H9 (cell line): ENCODE results near the gene DLG2. TPM values are rescaled to one million over a fixed set of nuclear protein-coding genes. Genes with fewer than 3 reads are reported as not detected.

Experiments used
- DNase-seq: peaks from one replicate; pipeline ENCODE4 v3.0.0-alpha.2; 2017
- H2AFZ ChIP-seq: one replicate; pipeline ENCODE4 v1.6.1; 2013; ENCODE audit warnings: mild to moderate bottlenecking, low read length, control low read depth, moderate library complexity
- H2AK5ac ChIP-seq: 2 replicates; pipeline ENCODE4 v1.6.1; 2013; ENCODE audit warnings: low read length, control low read depth, mixed read lengths; ENCODE audit not compliant: insufficient read length
- H2BK120ac ChIP-seq: one replicate; pipeline ENCODE4 v1.6.1; 2013; ENCODE audit warnings: low read depth, mild to moderate bottlenecking, low read length, control low read depth, inconsistent platforms; ENCODE audit not compliant: poor library complexity, severe bottlenecking
- H2BK12ac ChIP-seq: 2 replicates; pipeline ENCODE4 v1.6.1; 2013; ENCODE audit warnings: low read length, control low read depth, mixed read lengths, low read depth; ENCODE audit not compliant: insufficient read length
- H2BK15ac ChIP-seq: 2 replicates; pipeline ENCODE4 v1.6.1; 2013; ENCODE audit warnings: low read depth, low read length, control low read depth
- H2BK20ac ChIP-seq: one replicate; pipeline ENCODE4 v1.6.1; 2013; ENCODE audit warnings: low read depth, mild to moderate bottlenecking, low read length, control low read depth, inconsistent platforms; ENCODE audit not compliant: poor library complexity, severe bottlenecking
- H2BK5ac ChIP-seq: 2 replicates; pipeline ENCODE4 v1.6.1; 2013; ENCODE audit warnings: low read length, control low read depth, mixed read lengths; ENCODE audit not compliant: insufficient read length
- H3K14ac ChIP-seq: 2 replicates; pipeline ENCODE4 v1.6.1; 2013; ENCODE audit warnings: low read length, control low read depth; ENCODE audit not compliant: insufficient read depth
- H3K18ac ChIP-seq: 2 replicates; pipeline ENCODE4 v1.6.1; 2013; ENCODE audit warnings: low read depth, mild to moderate bottlenecking, mixed read lengths, low read length, control low read depth; ENCODE audit not compliant: insufficient read length
- H3K23ac ChIP-seq: 2 replicates; pipeline ENCODE4 v1.6.1; 2013; ENCODE audit warnings: low read length, control low read depth, mixed read lengths, low read depth; ENCODE audit not compliant: insufficient read length
- H3K23me2 ChIP-seq: 2 replicates; pipeline ENCODE4 v1.6.1; 2013; ENCODE audit warnings: low read depth, mild to moderate bottlenecking, mixed read lengths, low read length, control low read depth; ENCODE audit not compliant: insufficient read length, poor library complexity, severe bottlenecking
- H3K27ac ChIP-seq: 2 replicates; pipeline ENCODE4 v1.5.1; 2013; ENCODE audit warnings: low read length, control low read depth, mixed read lengths, low read depth; ENCODE audit not compliant: insufficient read length
- H3K27me3 ChIP-seq: 2 replicates; pipeline ENCODE4 v1.6.1; 2013; ENCODE audit warnings: low read length, control low read depth, inconsistent platforms; ENCODE audit not compliant: insufficient read depth
- H3K4ac ChIP-seq: 2 replicates; pipeline ENCODE4 v1.6.1; 2013; ENCODE audit warnings: low read depth, mild to moderate bottlenecking, control low read depth, inconsistent platforms, low read length, moderate library complexity
- H3K4me1 ChIP-seq: 2 replicates; pipeline ENCODE4 v1.6.1; 2013; ENCODE audit warnings: low read length, control low read depth, inconsistent platforms; ENCODE audit not compliant: insufficient read depth
- H3K4me2 ChIP-seq: 2 replicates; pipeline ENCODE4 v1.6.1; 2013; ENCODE audit warnings: low read length, control low read depth, mixed read lengths; ENCODE audit not compliant: insufficient read length, insufficient read depth
- H3K56ac ChIP-seq: 2 replicates; pipeline ENCODE4 v1.6.1; 2013; ENCODE audit warnings: low read depth, mild to moderate bottlenecking, mixed read lengths, low read length, control low read depth; ENCODE audit not compliant: insufficient read length
- H3K79me1 ChIP-seq: 2 replicates; pipeline ENCODE4 v1.6.1; 2013; ENCODE audit warnings: low read depth, mild to moderate bottlenecking, moderate library complexity, low read length, control low read depth, inconsistent platforms; ENCODE audit not compliant: insufficient read depth, poor library complexity, severe bottlenecking
- H3K79me2 ChIP-seq: 2 replicates; pipeline ENCODE4 v1.6.1; 2013; ENCODE audit warnings: low read length, control low read depth, inconsistent platforms; ENCODE audit not compliant: insufficient read depth
- H3K9ac ChIP-seq: 2 replicates; pipeline ENCODE4 v1.6.1; 2013; ENCODE audit warnings: low read length, control low read depth, mixed read lengths; ENCODE audit not compliant: insufficient read length; ENCODE audit errors: extremely low read depth
- H3K9me3 ChIP-seq: one replicate; pipeline ENCODE4 v1.6.1; 2013; ENCODE audit warnings: low read depth, low read length, inconsistent platforms; ENCODE audit not compliant: control insufficient read depth
- H3T11ph ChIP-seq: one replicate; pipeline ENCODE4 v1.6.1; 2013; ENCODE audit warnings: mild to moderate bottlenecking, low read length, control low read depth, inconsistent platforms
- H4K20me1 ChIP-seq: one replicate; pipeline ENCODE4 v1.6.1; 2013; ENCODE audit not compliant: control insufficient read depth, insufficient read length, insufficient read depth
- H4K5ac ChIP-seq: 2 replicates; pipeline ENCODE4 v1.6.1; 2013; ENCODE audit warnings: low read depth, mild to moderate bottlenecking, mixed read lengths, low read length, control low read depth; ENCODE audit not compliant: insufficient read length
- H4K8ac ChIP-seq: replicated peaks from 2 replicates; pipeline ENCODE4 v1.6.1; 2013; ENCODE audit warnings: low read length, control low read depth, mixed read lengths, low read depth; ENCODE audit not compliant: insufficient read length
- H4K91ac ChIP-seq: 2 replicates; pipeline ENCODE4 v1.6.1; 2013; ENCODE audit warnings: low read depth, mild to moderate bottlenecking, moderate library complexity, mixed read lengths, low read length, control low read depth; ENCODE audit not compliant: insufficient read length
- H3K27ac Mint-ChIP-seq, 3 experiments: 2 replicates in 2 of 3; 3 replicates in 1 of 3; pipeline ENCODE4 v1.8.0; 2020 to 2021; ENCODE audit warnings: mixed read lengths in 3 of 3, mild to moderate bottlenecking in 1 of 3, moderate library complexity in 1 of 3
- H3K27me3 Mint-ChIP-seq: 2 replicates; pipeline ENCODE4 v1.8.0; 2021; ENCODE audit warnings: low read depth, mild to moderate bottlenecking, moderate library complexity, mixed read lengths
- H3K36me3 Mint-ChIP-seq, 3 experiments: 2 replicates in 2 of 3; 3 replicates in 1 of 3; pipeline ENCODE4 v1.8.0; 2020 to 2021; ENCODE audit warnings: low read depth in 3 of 3, mixed read lengths in 3 of 3; ENCODE audit not compliant: insufficient read depth in 1 of 3
- H3K4me1 Mint-ChIP-seq, 2 experiments: 2 replicates each; pipeline ENCODE4 v1.8.0; 2020; ENCODE audit warnings: mixed read lengths in 2 of 2
- H3K4me3 Mint-ChIP-seq, 2 experiments: 2 replicates in 1 of 2; 3 replicates in 1 of 2; pipeline ENCODE4 v1.8.0; 2020 to 2021; ENCODE audit warnings: mild to moderate bottlenecking in 2 of 2, mixed read lengths in 2 of 2, moderate library complexity in 1 of 2
- H3K9me3 Mint-ChIP-seq, 2 experiments: 2 replicates in 1 of 2; 3 replicates in 1 of 2; pipeline ENCODE4 v1.8.0; 2020; ENCODE audit warnings: mild to moderate bottlenecking in 2 of 2, mixed read lengths in 2 of 2, moderate library complexity in 1 of 2
- total RNA-seq: library from RNA; stranded (reverse); gene quantifications from 2 replicates; pipeline ENCODE4 v1.2.1, GENCODE V29; 2021
- TF ChIP-seq, protein P1 (sequence below): fragments of 200-600 bp; sonication (generic); conservative IDR thresholded peaks from 3 replicates; pipeline ENCODE4 v1.8.0; 2021; ENCODE audit warnings: antibody characterized with exemption, mild to moderate bottlenecking

DLG2 gene
- total RNA-seq, 1 experiment from 2014 or later: 8.0 TPM

DNA sequence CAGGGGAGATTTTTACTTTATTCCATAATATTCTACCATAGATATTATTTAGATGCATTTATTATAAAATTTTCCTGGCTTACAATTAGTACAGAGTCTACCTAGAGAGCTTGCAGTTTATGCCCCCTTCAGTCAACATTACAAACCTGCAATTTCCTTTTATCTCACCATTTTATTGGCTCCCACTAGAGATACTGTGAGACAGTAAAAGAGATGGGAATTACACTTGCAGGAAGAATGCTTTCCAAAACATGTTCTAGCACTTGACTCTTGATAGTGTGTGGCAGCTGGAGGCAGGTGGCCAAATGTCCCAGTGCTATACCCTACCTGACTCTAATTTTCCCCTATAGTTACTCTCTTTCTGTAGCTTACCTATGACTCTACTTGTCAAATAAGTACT lies 863.2 kb downstream of the DLG2 start:
- no peaks in the 10 kb centered on the region for H3K27me3 ChIP-seq
- no peak overlapping the region for H2BK12ac ChIP-seq
- Mint-ChIP-seq H3K27me3 (no peaks in the 10 kb centered on the region), H3K4me3 (no peak overlapping the region), H3K36me3 (no peaks in the 10 kb centered on the region), H3K9me3 (no peaks in the 10 kb centered on the region), H3K27ac (no peak overlapping the region), H3K4me1 (no peaks in the 10 kb centered on the region)
- H3K4me1 ChIP-seq: no peaks in the 10 kb centered on the region
- no peak overlapping the region for H2AK5ac ChIP-seq
- no peak overlapping the region for H4K8ac ChIP-seq
- no peak overlapping the region for H2BK5ac ChIP-seq
- no peak overlapping the region for H3K9ac ChIP-seq
- no peak overlapping the region for H3T11ph ChIP-seq
- H3K79me1 ChIP-seq: no peaks in the 10 kb centered on the region
- H3K79me2 ChIP-seq: no peaks in the 10 kb centered on the region
- H3K27ac ChIP-seq: no peak overlapping the region
- no peak overlapping the region for H3K23ac ChIP-seq
- no peaks in the 10 kb centered on the region for H3K23me2 ChIP-seq
- no peak overlapping the region for H3K4ac ChIP-seq
- H4K5ac ChIP-seq: no peak overlapping the region
- no peak overlapping the region for H3K18ac ChIP-seq
- no peak overlapping the region for H4K91ac ChIP-seq
- DNase-seq: no peak
- no peak overlapping the region for H3K56ac ChIP-seq
- H4K20me1 ChIP-seq: no peaks in the 10 kb centered on the region
- no peak overlapping the region for H2BK120ac ChIP-seq
- TF ChIP-seq, protein P1, sequence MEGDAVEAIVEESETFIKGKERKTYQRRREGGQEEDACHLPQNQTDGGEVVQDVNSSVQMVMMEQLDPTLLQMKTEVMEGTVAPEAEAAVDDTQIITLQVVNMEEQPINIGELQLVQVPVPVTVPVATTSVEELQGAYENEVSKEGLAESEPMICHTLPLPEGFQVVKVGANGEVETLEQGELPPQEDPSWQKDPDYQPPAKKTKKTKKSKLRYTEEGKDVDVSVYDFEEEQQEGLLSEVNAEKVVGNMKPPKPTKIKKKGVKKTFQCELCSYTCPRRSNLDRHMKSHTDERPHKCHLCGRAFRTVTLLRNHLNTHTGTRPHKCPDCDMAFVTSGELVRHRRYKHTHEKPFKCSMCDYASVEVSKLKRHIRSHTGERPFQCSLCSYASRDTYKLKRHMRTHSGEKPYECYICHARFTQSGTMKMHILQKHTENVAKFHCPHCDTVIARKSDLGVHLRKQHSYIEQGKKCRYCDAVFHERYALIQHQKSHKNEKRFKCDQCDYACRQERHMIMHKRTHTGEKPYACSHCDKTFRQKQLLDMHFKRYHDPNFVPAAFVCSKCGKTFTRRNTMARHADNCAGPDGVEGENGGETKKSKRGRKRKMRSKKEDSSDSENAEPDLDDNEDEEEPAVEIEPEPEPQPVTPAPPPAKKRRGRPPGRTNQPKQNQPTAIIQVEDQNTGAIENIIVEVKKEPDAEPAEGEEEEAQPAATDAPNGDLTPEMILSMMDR: no peak
- H3K4me2 ChIP-seq: no peak overlapping the region
- H2BK20ac ChIP-seq: no peak overlapping the region
- no peak overlapping the region for H2BK15ac ChIP-seq
- no peak overlapping the region for H2AFZ ChIP-seq
- no peak overlapping the region for H3K14ac ChIP-seq
- H3K9me3 ChIP-seq: no peaks in the 10 kb centered on the region
